Endothelial cell of umbilical vein (primary cell): ENCODE measurements around the gene DPH1. TPM values are rescaled to one million over a fixed set of nuclear protein-coding genes. Genes with fewer than 3 reads are reported as not detected.

Experiments
- BruUV-seq: library from RNA; stranded (reverse); fragments of 400-500 nt; replicated peaks from 2 replicates; lab custom pipeline; 2021; lab: Mats Ljungman, UMichigan
- CTCF ChIA-PET: fragments of 300-600, 350-600 bp; sonication (Branson Sonifier 250); formaldehyde crosslinking; loops from one replicate; lab custom pipeline; 2021; ENCODE audit warnings: antibody characterized with exemption, inconsistent platforms; lab: Charles Lee
- POLR2A ChIA-PET: fragments of 300-600, 350-600 bp; sonication (Branson Sonifier 250); formaldehyde crosslinking; loops from one replicate; lab custom pipeline; 2021; ENCODE audit warnings: antibody characterized with exemption, inconsistent platforms; lab: Charles Lee
- DNase-seq: peaks from one replicate; pipeline ENCODE4 v3.0.0-alpha.2; 2011; ENCODE audit warnings: low read depth, low spot score
- FAIRE-seq: peaks from 2 replicates; lab custom pipeline; 2011; peaks lifted over from hg19 to GRCh38; lab: Jason Lieb, UNC
- H2AFZ ChIP-seq: 2 replicates; pipeline ENCODE4 v1.6.0; 2012; ENCODE audit warnings: low read depth, low read length, control low read depth, inconsistent platforms
- H3K27ac ChIP-seq: 2 replicates; pipeline ENCODE4 v1.5.1; 2011; ENCODE audit warnings: low read depth, mild to moderate bottlenecking, control low read depth, low read length, moderate library complexity; ENCODE audit not compliant: insufficient read depth
- H3K27me3 ChIP-seq, 2 experiments: 2 replicates each; pipeline versions ENCODE4 v1.6.0 to v1.6.1; 2011; ENCODE audit warnings: low read length in 2 of 2, mixed read lengths in 1 of 2; ENCODE audit not compliant: control insufficient read depth in 2 of 2, insufficient read depth in 2 of 2
- H3K36me3 ChIP-seq, 2 experiments: 2 replicates in 1 of 2; 3 replicates in 1 of 2; pipeline ENCODE4 v1.5.1; 2011; ENCODE audit warnings: low read length in 2 of 2, mild to moderate bottlenecking in 1 of 2, moderate library complexity in 1 of 2; ENCODE audit not compliant: control insufficient read depth in 2 of 2, insufficient read depth in 2 of 2; ENCODE audit errors: extremely low read depth in 1 of 2
- H3K4me1 ChIP-seq: 3 replicates; pipeline ENCODE4 v1.5.1; 2011; ENCODE audit warnings: mild to moderate bottlenecking, low read length; ENCODE audit not compliant: control insufficient read depth, insufficient read depth; ENCODE audit errors: extremely low read depth
- H3K4me2 ChIP-seq: 2 replicates; pipeline ENCODE4 v1.6.1; 2011; ENCODE audit warnings: low read length, control low read depth, mixed read lengths; ENCODE audit not compliant: insufficient read depth
- H3K4me3 ChIP-seq, 3 experiments: fragments of 200-600 bp in 1 of 3; sonication (generic), shearing (Covaris generic) in 1 of 3; replicated peaks in 1 of 3; 2 replicates each; pipeline ENCODE4 v1.5.1; 2011 to 2016; ENCODE audit warnings: control low read depth in 3 of 3, low read length in 3 of 3, mild to moderate bottlenecking in 2 of 3, inconsistent platforms in 1 of 3, low read depth in 1 of 3, moderate library complexity in 1 of 3; ENCODE audit not compliant: insufficient read depth in 1 of 3
- H3K79me2 ChIP-seq: 2 replicates; pipeline ENCODE4 v1.6.0; 2012; ENCODE audit warnings: low read length, inconsistent platforms; ENCODE audit not compliant: control insufficient read depth, insufficient read depth
- H3K9ac ChIP-seq: replicated peaks from 2 replicates; pipeline ENCODE3; 2011; ENCODE audit warnings: low read length, control low read depth; ENCODE audit not compliant: insufficient read depth; ENCODE audit errors: extremely low read depth
- H3K9me1 ChIP-seq: replicated peaks from 3 replicates; pipeline ENCODE4 v1.6.0; 2011; ENCODE audit warnings: mild to moderate bottlenecking, low read length; ENCODE audit not compliant: control insufficient read depth, insufficient read depth; ENCODE audit errors: extremely low read depth
- H3K9me3 ChIP-seq: replicated peaks from 2 replicates; pipeline ENCODE4 v1.5.1; 2012; ENCODE audit warnings: low read length, inconsistent platforms; ENCODE audit not compliant: control insufficient read depth, insufficient read depth
- H4K20me1 ChIP-seq: replicated peaks from 2 replicates; pipeline ENCODE3; 2011; ENCODE audit warnings: mild to moderate bottlenecking, low read length; ENCODE audit not compliant: control insufficient read depth, insufficient read depth; ENCODE audit errors: extremely low read depth
- EZH2 ChIP-seq: IDR thresholded peaks from 2 replicates; pipeline ENCODE4 v1.6.1; 2012; ENCODE audit warnings: borderline replicate concordance, low read depth, mild to moderate bottlenecking, moderate library complexity, low read length, inconsistent platforms; ENCODE audit not compliant: severe bottlenecking
- FOS ChIP-seq: IDR thresholded peaks from 2 replicates; pipeline ENCODE4 v1.6.1; 2011; ENCODE audit warnings: mild to moderate bottlenecking, low read length, moderate library complexity, borderline replicate concordance; ENCODE audit not compliant: insufficient read depth
- GATA2 ChIP-seq: IDR thresholded peaks from 2 replicates; pipeline ENCODE4 v1.7.0; 2011; ENCODE audit warnings: low read depth, mild to moderate bottlenecking, moderate library complexity, mixed read lengths, low read length; ENCODE audit not compliant: insufficient read length, insufficient read depth
- JUN ChIP-seq: IDR thresholded peaks from 2 replicates; pipeline ENCODE4 v1.6.1; 2011; ENCODE audit warnings: borderline replicate concordance, low read depth; ENCODE audit not compliant: insufficient read length, insufficient read depth
- MAX ChIP-seq: IDR thresholded peaks from 2 replicates; pipeline ENCODE4 v1.6.1; 2011; ENCODE audit not compliant: insufficient read depth, insufficient read length
- MYC ChIP-seq: IDR thresholded peaks from one replicate; pipeline ENCODE4 v1.6.1; 2011; ENCODE audit warnings: mild to moderate bottlenecking, low read depth, low read length
- POLR2A ChIP-seq: IDR thresholded peaks from 2 replicates; pipeline ENCODE4 v1.6.1; 2012; ENCODE audit warnings: low read depth, mild to moderate bottlenecking, control low read depth, low read length
- POLR2AphosphoS5 ChIP-seq: IDR thresholded peaks from 2 replicates; pipeline ENCODE4 v1.6.1; 2012; ENCODE audit warnings: low read depth, mild to moderate bottlenecking, control low read depth, low read length, moderate library complexity; ENCODE audit not compliant: insufficient read depth
- dilution Hi-C: fragments of 300-500 bp; cut with MboI; formaldehyde crosslinking; loops from one replicate; pipeline ENCODE4 v1.15.0; 2019; ENCODE audit warnings: low sequenced_read_pairs; ENCODE audit not compliant: extremely low pct_ligation_motif_present
- intact Hi-C: fragments of 100-400 bp; cut with micrococcal nuclease; formaldehyde crosslinking; loops from one replicate; pipeline ENCODE4 v1.10.0; 2022
- polyA plus RNA-seq, 4 experiments: library from polyadenylated mRNA; depleted of rRNA in 3 of 4; stranded (reverse) in 3 of 4; unstranded in 1 of 4; fragments of >200 nt; gene quantifications; 2 replicates each; pipeline versions ENCODE4 v1.2.1 to v1.2.3, GENCODE V29; 2011 to 2012; ENCODE audit warnings: missing spikeins in 1 of 4
- total RNA-seq: library from RNA; stranded (reverse); gene quantifications from 2 replicates; pipeline ENCODE4 v1.2.3, GENCODE V29; 2021
- TF ChIP-seq, protein P1 (sequence below), 2 donors: IDR thresholded peaks; 1 replicate in 1 of 2; 2 replicates in 1 of 2; pipeline ENCODE4 v1.5.1; 2011; ENCODE audit warnings: low read length in 2 of 2, mild to moderate bottlenecking in 2 of 2, moderate library complexity in 2 of 2, control low read depth in 1 of 2, inconsistent platforms in 1 of 2, low read depth in 1 of 2; ENCODE audit not compliant: insufficient read depth in 1 of 2; ENCODE audit errors: extremely low read depth in 1 of 2

The DPH1 gene
- total and polyA plus RNA-seq, 2 donors (not counting 3 experiments of a cell fraction or from before 2014, with no cell fraction given), result 37.8 to 45.6 TPM

- ChIA-PET CTCF (interaction anchor here (0.8 to 2.7 kb wide), 4 partner anchors 14 to 204 kb away, joined by 3 to 20 read pairs (median 4); partner anchors contain the start of gene RTN4RL1), POLR2A (no interaction called here)
- H3K9ac ChIP-seq, result peak overlapping the region; percentile 92
- FAIRE-seq (no peak), DNase-seq (peak; percentile 46)
- intact Hi-C loops, result loop anchor here (1.0 kb wide), 1 partner anchor 11 kb away; the partner anchor contains the start of gene DPH1
- dilution Hi-C loops, result no loop called here
- no peaks in the 10 kb centered on the region for H3K27me3 ChIP-seq
- H3K9me1 ChIP-seq, result no peaks in the 10 kb centered on the region
- H3K9me3 ChIP-seq, result no peaks in the 10 kb centered on the region
- TF ChIP-seq MYC, result no peak
- no peak for TF ChIP-seq EZH2
- TF ChIP-seq JUN, result no peak
- no peak for TF ChIP-seq POLR2AphosphoS5
- no peak for TF ChIP-seq POLR2A
- no peak for TF ChIP-seq GATA2
- TF ChIP-seq, protein P1, sequence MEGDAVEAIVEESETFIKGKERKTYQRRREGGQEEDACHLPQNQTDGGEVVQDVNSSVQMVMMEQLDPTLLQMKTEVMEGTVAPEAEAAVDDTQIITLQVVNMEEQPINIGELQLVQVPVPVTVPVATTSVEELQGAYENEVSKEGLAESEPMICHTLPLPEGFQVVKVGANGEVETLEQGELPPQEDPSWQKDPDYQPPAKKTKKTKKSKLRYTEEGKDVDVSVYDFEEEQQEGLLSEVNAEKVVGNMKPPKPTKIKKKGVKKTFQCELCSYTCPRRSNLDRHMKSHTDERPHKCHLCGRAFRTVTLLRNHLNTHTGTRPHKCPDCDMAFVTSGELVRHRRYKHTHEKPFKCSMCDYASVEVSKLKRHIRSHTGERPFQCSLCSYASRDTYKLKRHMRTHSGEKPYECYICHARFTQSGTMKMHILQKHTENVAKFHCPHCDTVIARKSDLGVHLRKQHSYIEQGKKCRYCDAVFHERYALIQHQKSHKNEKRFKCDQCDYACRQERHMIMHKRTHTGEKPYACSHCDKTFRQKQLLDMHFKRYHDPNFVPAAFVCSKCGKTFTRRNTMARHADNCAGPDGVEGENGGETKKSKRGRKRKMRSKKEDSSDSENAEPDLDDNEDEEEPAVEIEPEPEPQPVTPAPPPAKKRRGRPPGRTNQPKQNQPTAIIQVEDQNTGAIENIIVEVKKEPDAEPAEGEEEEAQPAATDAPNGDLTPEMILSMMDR (IDR thresholded peaks at IDR 0.05; ENCODE audit: extremely low read depth in 1 of 2, insufficient read depth in 1 of 2, low read depth in 1 of 2, low read length in 2 of 2), result no peak
- no peak for TF ChIP-seq FOS
- TF ChIP-seq MAX, result no peak
- BruUV-seq, result no TSS peak
- peaks cover 7% of the 10 kb centered on the region for H3K4me1 ChIP-seq
- H3K4me2 ChIP-seq, result peak overlapping the region; percentile 86
- H3K36me3 ChIP-seq, result peaks cover 8 to 25% of the 10 kb centered on the region in 2 experiments
- H3K4me3 ChIP-seq, result peak overlapping the region; percentile 50 to 90 (median 80)
- H2AFZ ChIP-seq, result peak overlapping the region; percentile 95
- peaks cover 17% of the 10 kb centered on the region for H3K79me2 ChIP-seq
- H3K27ac ChIP-seq, result no peak overlapping the region
- H4K20me1 ChIP-seq, result no peaks in the 10 kb centered on the region
Observed at GRCh38 chr17:2040942-2041560, 11.1 kb downstream of the DPH1 start.
